ENCODE measurements around the gene ZNF793.

GRCh38 chr19:37511186-37511585, 4.4 kb downstream of the ZNF793 start:
- no peak for TF ChIP-seq CTCF (IDR thresholded peaks at IDR 0.05; ENCODE audit: insufficient read depth, low read length, poor library complexity, severe bottlenecking)
- TF ChIP-seq EZH2phosphoT487 (conservative IDR thresholded peaks at IDR 0.05; ENCODE audit: low read length): no peak

Measured in SU-DHL-6 (cell line).